NOMO-1 treated with DMSO at 0.1 percent for 48 hours (cell line): ENCODE measurements around the gene LPAR3.

Experiments
- DNase-seq: peaks from one replicate; lab custom pipeline; 2025; ENCODE audit not compliant: unreplicated experiment; lab: John Stamatoyannopoulos, UW

LPAR3 gene

GRCh38 chr1:84833194-84833593 lies 59.8 kb downstream of the LPAR3 start:
- DNase-seq = no peak

- DNase-seq = no peak
Observed at GRCh38 chr1:84830136-84830535, 62.9 kb downstream of the LPAR3 start.

GRCh38 chr1:84827976-84828375 lies 65.0 kb downstream of the LPAR3 start:
- DNase-seq = no peak

- no peak for DNase-seq
Observed at GRCh38 chr1:84827555-84827954, 65.5 kb downstream of the LPAR3 start.

- no peak for DNase-seq
Observed at GRCh38 chr1:84825161-84825560, 67.8 kb downstream of the LPAR3 start.

GRCh38 chr1:84823991-84824390 lies 69.0 kb downstream of the LPAR3 start:
- no peak for DNase-seq

GRCh38 chr1:84823511-84823910 lies 69.5 kb downstream of the LPAR3 start:
- no peak for DNase-seq

GRCh38 chr1:84810343-84810742 lies 82.7 kb downstream of the LPAR3 start:
- DNase-seq = no peak

- DNase-seq = no peak
Observed at GRCh38 chr1:84809023-84809422, 84.0 kb downstream of the LPAR3 start.

- no peak for DNase-seq
Observed at GRCh38 chr1:84803604-84804003, 89.4 kb downstream of the LPAR3 start.

GRCh38 chr1:84802567-84803232 lies 90.3 kb downstream of the LPAR3 start:
- DNase-seq = no peak

GRCh38 chr1:84800090-84801073 lies 92.6 kb downstream of the LPAR3 start:
- peak; percentile 43 for DNase-seq

- DNase-seq = no peak
Observed at GRCh38 chr1:84797603-84798002, 95.4 kb downstream of the LPAR3 start.

- DNase-seq = peak; percentile 70
Observed at GRCh38 chr1:84795966-84796600, 96.9 kb downstream of the LPAR3 start.

- DNase-seq = no peak
Observed at GRCh38 chr1:84795213-84795612, 97.8 kb downstream of the LPAR3 start.

- no peak for DNase-seq
Observed at GRCh38 chr1:84792421-84792820, 100.6 kb downstream of the LPAR3 start.

- DNase-seq = no peak
Observed at GRCh38 chr1:84789014-84789413, 104.0 kb downstream of the LPAR3 start.

GRCh38 chr1:84785271-84786036 lies 107.6 kb downstream of the LPAR3 start:
- DNase-seq = no peak

GRCh38 chr1:84782881-84783280 lies 110.1 kb downstream of the LPAR3 start:
- DNase-seq = no peak

- DNase-seq = peak; percentile 69
Observed at GRCh38 chr1:84781946-84782771, 110.8 kb downstream of the LPAR3 start.
